Muscle layer of duodenum (tissue), 2 donors: ENCODE data around the gene ZNF787.
"Not testable (repeated sequence)": the region's sequence is repeated elsewhere in the genome, so short reads cannot be mapped to it uniquely, and the experiment has no call there.

ENCODE experiments used
- H3K27ac ChIP-seq: one replicate; pipeline ENCODE4 v1.7.0; 2013; ENCODE audit warnings: mild to moderate bottlenecking, low read length
- H3K27me3 ChIP-seq: one replicate; pipeline ENCODE4 v1.7.0; 2013; ENCODE audit warnings: low read depth, mild to moderate bottlenecking, control low read depth, low read length
- H3K36me3 ChIP-seq, 2 donors: one replicate each; pipeline ENCODE4 v1.7.0; 2013; ENCODE audit warnings: low read length in 2 of 2, control low read depth in 1 of 2, mild to moderate bottlenecking in 1 of 2; ENCODE audit not compliant: insufficient read depth in 2 of 2, control insufficient read depth in 1 of 2
- H3K4me1 ChIP-seq, 2 donors: one replicate each; pipeline ENCODE4 v1.7.0; 2013; ENCODE audit warnings: low read length in 2 of 2, mild to moderate bottlenecking in 2 of 2, control low read depth in 1 of 2, moderate library complexity in 1 of 2; ENCODE audit not compliant: insufficient read depth in 2 of 2, control insufficient read depth in 1 of 2
- H3K4me3 ChIP-seq, 2 donors: one replicate each; pipeline ENCODE4 v1.7.0; 2013; ENCODE audit warnings: low read length in 2 of 2, low read depth in 1 of 2, mild to moderate bottlenecking in 1 of 2
- H3K9me3 ChIP-seq, 2 donors: one replicate each; pipeline ENCODE4 v1.7.0; 2013; ENCODE audit warnings: low read length in 2 of 2, control low read depth in 1 of 2, mild to moderate bottlenecking in 1 of 2; ENCODE audit not compliant: control insufficient read depth in 1 of 2
- donor health status: healthy.

Gene ZNF787

GRCh38 chr19:56103027-56103614 is 18.0 kb downstream of the ZNF787 start:
- Histone ChIP-seq H3K27ac (no peak overlapping the region), H3K27me3 (no peaks in the 10 kb centered on the region), H3K4me3 (no peak overlapping the region), H3K9me3 (no peaks in the 10 kb centered on the region), H3K36me3 (peaks cover 0 to 15% of the 10 kb centered on the region in 2 donors), H3K4me1 (peaks cover 0 to 30% of the 10 kb centered on the region in 2 donors)

GRCh38 chr19:56101746-56102535 is 19.2 kb downstream of the ZNF787 start:
- H3K9me3 ChIP-seq: no peaks in the 10 kb centered on the region
- no peak overlapping the region for H3K4me3 ChIP-seq
- no peaks in the 10 kb centered on the region for H3K27me3 ChIP-seq
- peaks cover 0 to 19% of the 10 kb centered on the region in 2 donors for H3K4me1 ChIP-seq
- peaks cover 0 to 22% of the 10 kb centered on the region in 2 donors for H3K36me3 ChIP-seq
- H3K27ac ChIP-seq: no peak overlapping the region

- H3K9me3 ChIP-seq: no peaks in the 10 kb centered on the region
- peaks cover 0 to 22% of the 10 kb centered on the region in 2 donors for H3K36me3 ChIP-seq
- H3K27me3 ChIP-seq: no peaks in the 10 kb centered on the region
- H3K4me1 ChIP-seq: peaks cover 0 to 10% of the 10 kb centered on the region in 2 donors
- no peak overlapping the region for H3K4me3 ChIP-seq
- no peak overlapping the region for H3K27ac ChIP-seq
Observed at GRCh38 chr19:56101095-56101494, 20.0 kb downstream of the ZNF787 start.

GRCh38 chr19:56099638-56100539 is 21.2 kb downstream of the ZNF787 start:
- Histone ChIP-seq H3K27me3 (no peaks in the 10 kb centered on the region), H3K4me3 (no peak overlapping the region), H3K36me3 (peaks cover 0 to 28% of the 10 kb centered on the region in 2 donors), H3K4me1 (no peaks in the 10 kb centered on the region), H3K27ac (no peak overlapping the region), H3K9me3 (no peaks in the 10 kb centered on the region)

- Histone ChIP-seq H3K4me3 (no peak overlapping the region), H3K9me3 (no peaks in the 10 kb centered on the region), H3K27ac (no peak overlapping the region), H3K27me3 (no peaks in the 10 kb centered on the region), H3K4me1 (no peaks in the 10 kb centered on the region), H3K36me3 (peaks cover 0 to 28% of the 10 kb centered on the region in 2 donors)
Observed at GRCh38 chr19:56098731-56099568, 22.1 kb downstream of the ZNF787 start.

- not testable (repeated sequence) for H3K27ac ChIP-seq, H3K27me3 ChIP-seq, H3K4me3 ChIP-seq, H3K9me3 ChIP-seq, H3K4me1 ChIP-seq
- peaks cover 0 to 28% of the 10 kb centered on the region in 2 donors for H3K36me3 ChIP-seq
Observed at GRCh38 chr19:56098237-56098636, 22.9 kb downstream of the ZNF787 start.

- Histone ChIP-seq H3K27ac (no peak overlapping the region), H3K27me3 (no peaks in the 10 kb centered on the region), H3K9me3 (no peaks in the 10 kb centered on the region), H3K36me3 (peaks cover 0 to 28% of the 10 kb centered on the region in 2 donors), H3K4me1 (no peaks in the 10 kb centered on the region), H3K4me3 (no peak overlapping the region)
Observed at GRCh38 chr19:56097776-56098175, 23.3 kb downstream of the ZNF787 start.

- peaks cover 0 to 28% of the 10 kb centered on the region in 2 donors for H3K36me3 ChIP-seq
Observed at GRCh38 chr19:56097306-56097705, 23.8 kb downstream of the ZNF787 start.

GRCh38 chr19:56096665-56097064 is 24.4 kb downstream of the ZNF787 start:
- no peaks in the 10 kb centered on the region for H3K4me1 ChIP-seq
- no peaks in the 10 kb centered on the region for H3K9me3 ChIP-seq
- H3K36me3 ChIP-seq: peaks cover 0 to 28% of the 10 kb centered on the region in 2 donors
- no peak overlapping the region for H3K27ac ChIP-seq
- no peaks in the 10 kb centered on the region for H3K27me3 ChIP-seq
- H3K4me3 ChIP-seq: no peak overlapping the region

More at GRCh38 chr19:56097306-56097705, 23.8 kb downstream of the ZNF787 start:
- no peaks in the 10 kb centered on the region for H3K9me3 ChIP-seq
- no peak overlapping the region for H3K27ac ChIP-seq
- H3K4me3 ChIP-seq: no peak overlapping the region
- no peaks in the 10 kb centered on the region for H3K27me3 ChIP-seq
- no peaks in the 10 kb centered on the region for H3K4me1 ChIP-seq

- Histone ChIP-seq H3K9me3 (no peaks in the 10 kb centered on the region), H3K4me1 (no peaks in the 10 kb centered on the region), H3K4me3 (no peak overlapping the region), H3K27ac (no peak overlapping the region), H3K27me3 (no peaks in the 10 kb centered on the region), H3K36me3 (peaks cover 3 to 21% of the 10 kb centered on the region in 2 donors)
Observed at GRCh38 chr19:56094449-56094848, 26.6 kb downstream of the ZNF787 start.
